Sigmoid colon (tissue), 4 donors: ENCODE data around the gene CENPP.

Experiments
- CTCF ChIP-seq, 4 experiments: fragments of 450-650 bp in 3 of 4; fragments of 200-600 bp in 1 of 4; IDR thresholded peaks; one replicate each; pipeline ENCODE4 v1.5.1; 2016 to 2019; ENCODE audit warnings: antibody characterized with exemption in 4 of 4, mild to moderate bottlenecking in 3 of 4, moderate library complexity in 2 of 4
- POLR2A ChIP-seq, 2 donors: fragments of 450-650 bp; IDR thresholded peaks; one replicate each; pipeline ENCODE4 v1.6.1; 2016; ENCODE audit warnings: antibody characterized with exemption in 2 of 2, mild to moderate bottlenecking in 2 of 2, moderate library complexity in 2 of 2
- POLR2AphosphoS5 ChIP-seq, 4 donors: sonication (generic); formaldehyde crosslinking; IDR thresholded peaks; one replicate each; pipeline ENCODE4 v1.6.1; 2017; ENCODE audit warnings: antibody characterized with exemption in 4 of 4

DNA sequence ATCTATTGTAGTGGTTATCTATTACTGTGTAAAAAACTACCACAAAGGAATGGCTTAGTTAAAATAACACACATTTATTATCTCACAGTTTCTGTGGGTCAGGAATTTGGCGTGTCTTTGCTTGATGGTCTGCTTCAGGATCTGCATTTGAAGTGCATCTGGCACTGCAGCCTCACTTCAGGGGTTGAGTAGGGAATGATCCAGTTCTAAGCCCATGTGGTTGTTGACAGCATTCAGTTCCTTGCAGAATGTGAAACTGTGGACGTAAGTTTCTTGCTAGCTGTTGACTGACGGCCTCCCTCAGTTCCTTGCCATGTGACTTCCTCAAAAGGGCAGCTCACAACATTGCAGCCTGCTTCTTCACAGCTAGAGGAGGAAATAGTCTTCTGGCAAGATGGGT lies 80.7 kb downstream of the CENPP start:
- TF ChIP-seq CTCF (IDR thresholded peaks at IDR 0.05) (no peak), POLR2AphosphoS5 (IDR thresholded peaks at IDR 0.05) (peak in 2 of 4 donors; percentile 11 to 14), POLR2A (IDR thresholded peaks at IDR 0.05) (no peak)
